A673 (cell line): ENCODE data around the gene ANKRD52.

Experiments used
- CTCF ChIP-seq: fragments of 300-800, 200-600 bp; sonication (generic); conservative IDR thresholded peaks from 2 replicates; pipeline ENCODE4 v1.5.1; 2017; ENCODE audit warnings: low read depth, mild to moderate bottlenecking, antibody characterized with exemption, low read length, moderate library complexity, mixed read lengths
- EZH2 ChIP-seq: fragments of 200-600 bp; sonication (generic); IDR thresholded peaks from 2 replicates; pipeline ENCODE4 v1.6.1; 2017; ENCODE audit warnings: borderline replicate concordance, low read depth, mild to moderate bottlenecking, mixed read lengths, antibody characterized with exemption, low read length; ENCODE audit not compliant: poor library complexity, severe bottlenecking

- peak; percentile 62 for TF ChIP-seq CTCF
- TF ChIP-seq EZH2: no peak
Measured at GRCh38 chr12:56266693-56267442, 8.7 kb upstream of the ANKRD52 start, which contains the start of gene COQ10A.
